Mesenchymal stem cell (in vitro differentiated cells and primary cell): ENCODE data around the gene NOSTRIN.
A peak's percentile ranks its signal among the peaks of the same experiment; 100 is the strongest.

Experiments used
- DNase-seq: peaks from one replicate; pipeline ENCODE4 v3.0.0-alpha.2; 2013
- H2AFZ ChIP-seq: one replicate; pipeline ENCODE4 v1.6.1; 2013; ENCODE audit warnings: low read depth, mild to moderate bottlenecking, control low read depth, inconsistent platforms, low read length, moderate library complexity
- H2AK5ac ChIP-seq: 2 replicates; pipeline ENCODE4 v1.6.1; 2013; ENCODE audit warnings: low read length, moderate library complexity, mild to moderate bottlenecking, inconsistent platforms; ENCODE audit not compliant: severe bottlenecking
- H2BK120ac ChIP-seq: one replicate; pipeline ENCODE4 v1.6.1; 2013; ENCODE audit warnings: low read depth, mild to moderate bottlenecking, inconsistent platforms, low read length, moderate library complexity
- H2BK12ac ChIP-seq, 2 experiments: one replicate each; pipeline ENCODE4 v1.6.1; 2013; ENCODE audit warnings: inconsistent platforms in 2 of 2, low read length in 2 of 2, mild to moderate bottlenecking in 2 of 2, moderate library complexity in 2 of 2, control low read depth in 1 of 2
- H2BK15ac ChIP-seq: one replicate; pipeline ENCODE4 v1.6.1; 2013; ENCODE audit warnings: mild to moderate bottlenecking, low read depth, inconsistent platforms; ENCODE audit not compliant: poor library complexity, severe bottlenecking
- H2BK5ac ChIP-seq: 2 replicates; pipeline ENCODE4 v1.6.1; 2013; ENCODE audit warnings: low read depth, mild to moderate bottlenecking, low read length, control low read depth, inconsistent platforms; ENCODE audit not compliant: poor library complexity, severe bottlenecking
- H3K14ac ChIP-seq, 2 experiments: one replicate each; pipeline ENCODE4 v1.6.1; 2013; ENCODE audit warnings: inconsistent platforms in 2 of 2, low read length in 2 of 2, control low read depth in 1 of 2, mild to moderate bottlenecking in 1 of 2, moderate library complexity in 1 of 2
- H3K18ac ChIP-seq, 2 experiments: one replicate each; pipeline ENCODE4 v1.6.1; 2013; ENCODE audit warnings: inconsistent platforms in 2 of 2, low read length in 2 of 2, control low read depth in 1 of 2, low read depth in 1 of 2, mild to moderate bottlenecking in 1 of 2
- H3K23ac ChIP-seq, 2 experiments: one replicate each; pipeline ENCODE4 v1.6.1; 2013; ENCODE audit warnings: inconsistent platforms in 2 of 2, low read length in 2 of 2, mild to moderate bottlenecking in 2 of 2, moderate library complexity in 2 of 2, control low read depth in 1 of 2
- H3K27ac ChIP-seq: 2 replicates; pipeline ENCODE4 v1.5.1; 2013; ENCODE audit warnings: mild to moderate bottlenecking, moderate library complexity, low read length, control low read depth, inconsistent platforms; ENCODE audit not compliant: poor library complexity, severe bottlenecking
- H3K27me3 ChIP-seq, 2 experiments: 2 replicates each; pipeline versions ENCODE4 v1.6.1 to v1.7.0; 2013; ENCODE audit warnings: low read length in 2 of 2, mild to moderate bottlenecking in 2 of 2, moderate library complexity in 2 of 2, control low read depth in 1 of 2, inconsistent platforms in 1 of 2; ENCODE audit not compliant: control insufficient read depth in 1 of 2, insufficient read depth in 1 of 2
- H3K36me3 ChIP-seq, 2 experiments: 2 replicates each; pipeline versions ENCODE4 v1.6.1 to v1.7.0; 2013; ENCODE audit warnings: low read length in 2 of 2, control low read depth in 1 of 2, inconsistent platforms in 1 of 2, low read depth in 1 of 2, mild to moderate bottlenecking in 1 of 2; ENCODE audit not compliant: insufficient read depth in 2 of 2, control insufficient read depth in 1 of 2
- H3K4ac ChIP-seq, 2 experiments: one replicate each; pipeline ENCODE4 v1.6.1; 2013; ENCODE audit warnings: inconsistent platforms in 2 of 2, low read length in 2 of 2, mild to moderate bottlenecking in 2 of 2, moderate library complexity in 2 of 2, control low read depth in 1 of 2, low read depth in 1 of 2
- H3K4me1 ChIP-seq: 2 replicates; pipeline ENCODE4 v1.6.1; 2013; ENCODE audit warnings: low read depth, low read length, control low read depth; ENCODE audit not compliant: control insufficient read depth, insufficient read depth
- H3K4me2 ChIP-seq: 2 replicates; pipeline ENCODE4 v1.6.1; 2013; ENCODE audit warnings: low read length, mild to moderate bottlenecking, inconsistent platforms; ENCODE audit not compliant: poor library complexity, severe bottlenecking
- H3K4me3 ChIP-seq, 2 experiments: 2 replicates each; pipeline versions ENCODE4 v1.5.1 to v1.7.0; 2013; ENCODE audit warnings: low read length in 2 of 2, mild to moderate bottlenecking in 2 of 2, control low read depth in 1 of 2, low read depth in 1 of 2; ENCODE audit not compliant: insufficient read depth in 1 of 2
- H3K79me1 ChIP-seq: replicated peaks from 2 replicates; pipeline ENCODE4 v1.6.1; 2013; ENCODE audit warnings: mild to moderate bottlenecking, control low read depth, low read length, inconsistent platforms; ENCODE audit not compliant: poor library complexity, severe bottlenecking
- H3K9ac ChIP-seq: 2 replicates; pipeline ENCODE4 v1.7.0; 2013; ENCODE audit warnings: mild to moderate bottlenecking, low read length, moderate library complexity
- H3K9me3 ChIP-seq: 2 replicates; pipeline ENCODE4 v1.7.0; 2013; ENCODE audit warnings: mild to moderate bottlenecking, low read length; ENCODE audit not compliant: control insufficient read depth
- H4K8ac ChIP-seq: one replicate; pipeline ENCODE4 v1.6.1; 2013; ENCODE audit warnings: inconsistent platforms, mild to moderate bottlenecking, low read length, moderate library complexity
- H4K91ac ChIP-seq: one replicate; pipeline ENCODE4 v1.6.1; 2013; ENCODE audit warnings: mild to moderate bottlenecking, low read length, inconsistent platforms
- WGBS: methylation state at CpG from one replicate; pipeline ENCODE4 v1.1.7; 2013; ENCODE audit warnings: mixed read lengths; 5-methylcytosine and 5-hydroxymethylcytosine counted together

Gene NOSTRIN

DNA sequence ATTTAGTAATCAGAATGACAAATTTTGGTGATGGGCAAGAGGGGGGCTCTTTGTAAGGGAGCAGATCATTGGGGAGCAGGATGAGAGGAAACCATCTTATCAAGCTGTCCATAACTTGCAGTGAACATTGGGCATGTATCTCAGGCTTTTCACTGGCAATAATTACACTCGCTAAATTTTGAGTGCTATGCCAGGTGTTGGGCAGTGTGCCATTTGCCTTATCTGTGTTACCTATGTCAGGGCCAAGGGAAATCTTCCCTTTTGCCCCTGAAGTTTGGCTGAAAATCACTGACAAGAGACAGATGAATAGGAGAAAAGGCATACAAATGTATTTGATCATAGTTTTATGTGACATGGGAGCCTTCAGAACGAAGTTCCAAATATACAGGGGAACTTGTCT is 39.0 kb downstream of the NOSTRIN start:
- Histone ChIP-seq H3K27me3 (no peaks in the 10 kb centered on the region), H3K4me3 (no peak overlapping the region), H2BK12ac (no peak overlapping the region), H3K36me3 (no peaks in the 10 kb centered on the region), H3K4me1 (no peaks in the 10 kb centered on the region), H3K23ac (no peak overlapping the region), H3K14ac (no peak overlapping the region), H3K4me2 (no peak overlapping the region), H3K27ac (no peak overlapping the region), H3K9ac (no peak overlapping the region), H4K8ac (no peak overlapping the region), H2AK5ac (no peak overlapping the region), H3K18ac (no peak overlapping the region), H2BK120ac (no peak overlapping the region), H4K91ac (no peak overlapping the region), H3K79me1 (no peaks in the 10 kb centered on the region), H2BK5ac (no peak overlapping the region), H2AFZ (no peak overlapping the region), H2BK15ac (no peak overlapping the region), H3K4ac (no peak overlapping the region), H3K9me3 (no peaks in the 10 kb centered on the region)
- no peak for DNase-seq
- WGBS: 100% methylated on average over 2 of the region's 2 CpGs

DNA sequence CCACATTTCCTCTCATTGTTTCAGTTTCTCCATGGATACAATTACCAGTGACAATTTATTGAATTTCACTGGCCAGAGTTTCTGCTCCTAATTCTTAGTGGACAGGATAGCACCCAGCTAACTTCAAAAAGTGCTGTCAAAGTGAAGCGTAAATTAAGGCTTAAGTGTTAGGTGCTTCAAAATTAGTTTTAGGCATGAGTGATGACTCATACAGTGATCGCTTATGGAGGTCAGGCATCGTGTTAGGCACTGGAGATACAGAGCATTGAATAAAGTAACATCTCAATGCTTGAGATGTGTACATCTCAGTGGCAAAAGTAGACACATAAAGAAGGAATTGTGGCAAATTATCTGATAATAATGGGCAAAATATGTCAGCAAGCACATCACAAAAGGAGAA is 40.8 kb downstream of the NOSTRIN start:
- H3K9ac ChIP-seq: no peak overlapping the region
- H3K18ac ChIP-seq: no peak overlapping the region
- no peak overlapping the region for H2BK5ac ChIP-seq
- H3K36me3 ChIP-seq: no peaks in the 10 kb centered on the region
- no peaks in the 10 kb centered on the region for H3K27me3 ChIP-seq
- H3K14ac ChIP-seq: no peak overlapping the region
- H3K9me3 ChIP-seq: no peaks in the 10 kb centered on the region
- H3K27ac ChIP-seq: no peak overlapping the region
- no peaks in the 10 kb centered on the region for H3K79me1 ChIP-seq
- no peak overlapping the region for H4K91ac ChIP-seq
- H2AFZ ChIP-seq: no peak overlapping the region
- no peak for DNase-seq
- no peak overlapping the region for H3K4me3 ChIP-seq
- no peak overlapping the region for H3K23ac ChIP-seq
- H3K4me1 ChIP-seq: no peaks in the 10 kb centered on the region
- H2AK5ac ChIP-seq: no peak overlapping the region
- H4K8ac ChIP-seq: no peak overlapping the region
- H2BK15ac ChIP-seq: no peak overlapping the region
- H3K4me2 ChIP-seq: no peak overlapping the region
- no peak overlapping the region for H2BK120ac ChIP-seq
- 92% methylated on average over 3 of the region's 3 CpGs for WGBS
- H3K4ac ChIP-seq: no peak overlapping the region
- no peak overlapping the region for H2BK12ac ChIP-seq

DNA sequence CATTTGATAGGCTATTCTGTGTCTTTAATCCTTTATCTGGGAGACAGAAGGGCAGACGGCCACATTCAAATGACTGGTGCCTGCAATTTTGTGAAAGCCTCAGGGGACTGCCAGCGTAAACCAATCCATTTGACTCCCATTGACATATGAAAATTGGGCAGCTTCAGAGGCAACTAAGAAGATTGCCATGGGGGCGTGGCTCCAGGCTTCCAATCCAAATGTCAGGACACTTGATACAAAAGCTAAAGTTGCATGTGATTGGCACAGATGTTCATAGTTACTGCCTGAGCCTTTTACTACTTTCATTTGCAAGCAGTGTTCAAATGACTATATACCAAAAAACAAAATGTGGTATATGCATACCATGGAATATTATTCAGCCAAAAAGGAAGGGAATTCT is 45.8 kb downstream of the NOSTRIN start:
- Histone ChIP-seq H3K18ac (no peak overlapping the region), H3K23ac (no peak overlapping the region), H4K8ac (no peak overlapping the region), H3K36me3 (no peaks in the 10 kb centered on the region), H3K4me1 (peaks cover 2% of the 10 kb centered on the region), H2BK15ac (no peak overlapping the region), H2BK120ac (no peak overlapping the region), H2BK12ac (no peak overlapping the region), H4K91ac (no peak overlapping the region), H3K27ac (no peak overlapping the region), H3K79me1 (peaks cover 1% of the 10 kb centered on the region), H2AFZ (no peak overlapping the region), H3K9ac (no peak overlapping the region), H3K14ac (no peak overlapping the region), H3K4me3 (no peak overlapping the region), H2BK5ac (no peak overlapping the region), H3K27me3 (no peaks in the 10 kb centered on the region), H3K4ac (no peak overlapping the region), H2AK5ac (no peak overlapping the region), H3K4me2 (no peak overlapping the region), H3K9me3 (no peaks in the 10 kb centered on the region)
- 92% methylated on average over 3 of the region's 3 CpGs for WGBS
- no peak for DNase-seq

DNA sequence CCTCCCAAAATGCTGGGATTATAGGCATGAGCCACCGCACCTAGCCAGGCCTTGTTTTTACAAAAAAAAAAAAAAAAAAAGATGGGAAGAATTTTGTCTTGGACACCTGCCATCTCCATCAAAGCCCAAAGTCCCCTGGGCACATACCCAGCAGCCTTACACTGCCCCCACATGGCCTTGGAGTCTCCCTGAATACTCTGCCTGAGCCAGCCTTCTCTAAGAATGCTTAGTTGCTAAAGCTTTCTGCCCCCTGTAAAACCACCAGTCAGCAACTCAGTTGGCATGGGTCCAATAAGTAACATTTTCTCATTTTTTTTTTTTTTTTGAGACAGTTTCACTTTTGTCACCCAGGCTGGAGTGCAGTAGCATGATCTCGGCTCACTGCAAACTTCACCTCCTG is 47.2 kb downstream of the NOSTRIN start:
- H2BK12ac ChIP-seq: no peak overlapping the region
- no peak overlapping the region for H3K14ac ChIP-seq
- H3K9me3 ChIP-seq: no peaks in the 10 kb centered on the region
- H3K4me1 ChIP-seq: peaks cover 2% of the 10 kb centered on the region
- H2AFZ ChIP-seq: no peak overlapping the region
- no peak overlapping the region for H3K18ac ChIP-seq
- no peak overlapping the region for H3K9ac ChIP-seq
- no peak overlapping the region for H3K27ac ChIP-seq
- no peak overlapping the region for H2BK5ac ChIP-seq
- H2AK5ac ChIP-seq: no peak overlapping the region
- peaks cover 1% of the 10 kb centered on the region for H3K79me1 ChIP-seq
- no peak overlapping the region for H4K91ac ChIP-seq
- WGBS: 92% methylated on average over 2 of the region's 2 CpGs
- no peak overlapping the region for H3K4ac ChIP-seq
- no peak overlapping the region for H4K8ac ChIP-seq
- no peak overlapping the region for H2BK15ac ChIP-seq
- H3K4me2 ChIP-seq: no peak overlapping the region
- no peak overlapping the region for H2BK120ac ChIP-seq
- no peak overlapping the region for H3K23ac ChIP-seq
- peak; percentile 49 for DNase-seq
- no peaks in the 10 kb centered on the region for H3K36me3 ChIP-seq
- no peaks in the 10 kb centered on the region for H3K27me3 ChIP-seq
- no peak overlapping the region for H3K4me3 ChIP-seq
